B cell (primary cell): ENCODE measurements around the gene KDM6B. TPM values are rescaled to one million over a fixed set of nuclear protein-coding genes. Genes with fewer than 3 reads are reported as not detected.
A peak's percentile ranks its signal among the peaks of the same experiment; 100 is the strongest.

Experiments used
- ATAC-seq: fragments of 200-7000 bp; cut with Tn5 transposase; one replicate; pipeline ENCODE4 v1.10.0; 2021; ENCODE audit warnings: low read depth, mild to moderate bottlenecking, moderate number of reproducible peaks, moderate library complexity
- CTCF ChIA-PET: fragments of 350-600 bp; sonication (Branson Sonifier 250); formaldehyde crosslinking; loops from one replicate; lab custom pipeline; 2021; ENCODE audit warnings: antibody characterized with exemption, inconsistent platforms; lab: Charles Lee
- POLR2A ChIA-PET: fragments of 350-600 bp; sonication (Branson Sonifier 250); formaldehyde crosslinking; loops from one replicate; lab custom pipeline; 2021; ENCODE audit warnings: antibody characterized with exemption; lab: Charles Lee
- DNase-seq: peaks from one replicate; pipeline ENCODE4 v3.0.0; 2013
- H2AFZ ChIP-seq: 2 replicates; pipeline ENCODE4 v1.6.1; 2012; ENCODE audit warnings: mild to moderate bottlenecking, low read depth, low read length; ENCODE audit not compliant: insufficient read depth, poor library complexity, severe bottlenecking
- H3K27ac ChIP-seq, 2 donors: 1 replicate in 1 of 2; 2 replicates in 1 of 2; pipeline ENCODE4 v1.5.1; 2012 to 2013; ENCODE audit warnings: low read length in 2 of 2, mild to moderate bottlenecking in 2 of 2, moderate library complexity in 1 of 2
- H3K27me3 ChIP-seq, 4 experiments: fragments of 200-600 bp in 1 of 4; sonication (generic) in 1 of 4; replicated peaks in 1 of 4; 1 replicate in 2 of 4; 2 replicates in 2 of 4; pipeline versions ENCODE4 v1.6.1 to v1.7.0; 2013 to 2016; ENCODE audit warnings: low read length in 3 of 4, mild to moderate bottlenecking in 2 of 4, mixed read lengths in 1 of 4, moderate library complexity in 1 of 4; ENCODE audit not compliant: insufficient read depth in 4 of 4, control insufficient read depth in 3 of 4; ENCODE audit errors: control extremely low read depth in 1 of 4
- H3K36me3 ChIP-seq, 2 experiments: replicated peaks in 1 of 2; 1 replicate in 1 of 2; 2 replicates in 1 of 2; pipeline versions ENCODE4 v1.6.1 to v1.7.1; 2013; ENCODE audit warnings: low read length in 1 of 2; ENCODE audit not compliant: insufficient read depth in 2 of 2, control insufficient read depth in 1 of 2; ENCODE audit errors: control extremely low read depth in 1 of 2, extremely low read depth in 1 of 2
- H3K4me1 ChIP-seq, 2 donors: fragments of 200-600 bp in 1 of 2; sonication (generic) in 1 of 2; 1 replicate in 1 of 2; 2 replicates in 1 of 2; pipeline versions ENCODE4 v1.5.1 to v1.6.1; 2013 to 2017; ENCODE audit warnings: low read length in 2 of 2; ENCODE audit not compliant: control insufficient read depth in 2 of 2, insufficient read depth in 2 of 2
- H3K4me2 ChIP-seq: replicated peaks from 2 replicates; pipeline ENCODE3; 2012; ENCODE audit warnings: mild to moderate bottlenecking, low read depth, low read length; ENCODE audit not compliant: poor library complexity, severe bottlenecking
- H3K4me3 ChIP-seq, 5 experiments: fragments of 200-600 bp in 1 of 5; sonication (generic) in 1 of 5; 1 replicate in 3 of 5; 2 replicates in 2 of 5; pipeline versions ENCODE4 v1.5.1 to v1.7.0; 2011 to 2016; ENCODE audit warnings: low read length in 4 of 5, mild to moderate bottlenecking in 4 of 5, low read depth in 2 of 5, control low read depth in 1 of 5, moderate library complexity in 1 of 5; ENCODE audit not compliant: insufficient read depth in 1 of 5; ENCODE audit errors: control extremely low read depth in 1 of 5, extremely low read depth in 1 of 5
- H3K79me2 ChIP-seq: fragments of 200-600 bp; sonication (generic); one replicate; pipeline ENCODE4 v1.6.0; 2016; ENCODE audit warnings: low read length; ENCODE audit not compliant: control insufficient read depth, insufficient read depth
- H3K9ac ChIP-seq: fragments of 200-600 bp; sonication (generic); 2 replicates; pipeline ENCODE4 v1.6.1; 2017; ENCODE audit warnings: mild to moderate bottlenecking, low read length, moderate library complexity
- H3K9me3 ChIP-seq, 3 donors: one replicate each; pipeline versions ENCODE4 v1.6.1 to v1.7.1; 2013; ENCODE audit warnings: low read length in 2 of 3; ENCODE audit not compliant: control insufficient read depth in 2 of 3, insufficient read depth in 1 of 3; ENCODE audit errors: control extremely low read depth in 1 of 3
- H4K20me1 ChIP-seq: 2 replicates; pipeline ENCODE4 v1.6.0; 2012; ENCODE audit warnings: mild to moderate bottlenecking, low read length; ENCODE audit not compliant: insufficient read depth, control insufficient read depth, poor library complexity, severe bottlenecking
- H3K27ac Mint-ChIP-seq: one replicate; pipeline ENCODE4 v1.8.0; 2021; ENCODE audit warnings: mixed read lengths
- H3K27me3 Mint-ChIP-seq: one replicate; pipeline ENCODE4 v1.8.0; 2021; ENCODE audit warnings: mixed read lengths
- H3K4me1 Mint-ChIP-seq: one replicate; pipeline ENCODE4 v1.8.0; 2021; ENCODE audit warnings: mixed read lengths
- H3K4me3 Mint-ChIP-seq: one replicate; pipeline ENCODE4 v1.8.0; 2021; ENCODE audit warnings: mixed read lengths
- H3K9me3 Mint-ChIP-seq: one replicate; pipeline ENCODE4 v1.8.0; 2022; ENCODE audit warnings: mixed read lengths; ENCODE audit not compliant: insufficient read depth
- CTCF ChIP-seq: fragments of 200-600 bp; IDR thresholded peaks from one replicate; pipeline ENCODE4 v1.8.0; 2022; ENCODE audit warnings: antibody characterized with exemption, mild to moderate bottlenecking
- EZH2 ChIP-seq: IDR thresholded peaks from 2 replicates; pipeline ENCODE4 v1.6.1; 2012; ENCODE audit warnings: borderline replicate concordance, low read depth, mild to moderate bottlenecking, moderate library complexity, low read length; ENCODE audit not compliant: insufficient read depth, poor library complexity, severe bottlenecking
- WGBS: methylation state at CpG from one replicate; pipeline ENCODE4 v1.1.5; 2013; ENCODE audit warnings: missing lambda C conversion rate; ENCODE audit not compliant: insufficient coverage; 5-methylcytosine and 5-hydroxymethylcytosine counted together
- intact Hi-C: fragments of 100-400 bp; cut with micrococcal nuclease; formaldehyde crosslinking; loops from one replicate; pipeline ENCODE4 v1.10.0; 2022
- polyA plus RNA-seq: library from polyadenylated mRNA; depleted of rRNA; stranded (reverse); fragments of >200 nt; gene quantifications from 2 replicates; pipeline ENCODE4 v1.2.3, GENCODE V29; 2012
- total RNA-seq, 2 donors: library from RNA; stranded (reverse); fragments of 120-200 nt in 1 of 2; gene quantifications; 1 replicate in 1 of 2; 2 replicates in 1 of 2; pipeline versions ENCODE4 v1.2.3 to v1.2.4, GENCODE V29; 2013 to 2022

Gene KDM6B
- total and polyA plus RNA-seq, 2 donors (not counting 1 experiment from before 2014, with no cell fraction given) = 18.6 to 110 TPM

GRCh38 chr17:7837408-7838088 lies 3.5 kb downstream of the KDM6B start:
- WGBS = 24% methylated on average over 5 of the region's 8 CpGs
- Mint-ChIP-seq H3K4me3 (peak overlapping the region; percentile 99), H3K27ac (peak overlapping the region; percentile 66), H3K9me3 (no peaks in the 10 kb centered on the region), H3K27me3 (peaks cover 7% of the 10 kb centered on the region), H3K4me1 (peaks cover 64% of the 10 kb centered on the region)
- no peak overlapping the region for H2AFZ ChIP-seq
- ATAC-seq (no peak), DNase-seq (peak; percentile 46)
- peaks cover 0 to 2% (median 0%) of the 10 kb centered on the region in 4 experiments for H3K27me3 ChIP-seq
- no peak for TF ChIP-seq CTCF
- no peak for TF ChIP-seq EZH2
- ChIA-PET POLR2A (interaction anchor here (0.9 to 1.4 kb wide), 2 partner anchors 19 to 20 kb away, joined by 3 to 5 read pairs; partner anchors contain the start of genes CYB5D1 and NAA38), CTCF (interaction anchor here (0.9 to 5.3 kb wide), 12 partner anchors 10 to 219 kb away, joined by 3 to 53 read pairs (median 4); partner anchors contain the start of genes CNTROB, CYB5D1, NAA38 and RNF227)
- peak overlapping the region in 3 of 5 experiments; percentile 7 to 17 (median 16) for H3K4me3 ChIP-seq
- peak overlapping the region in 1 of 2 donors; percentile 93 for H3K27ac ChIP-seq
- peak overlapping the region; percentile 99 for H3K4me2 ChIP-seq
- peaks cover 30% of the 10 kb centered on the region for H3K79me2 ChIP-seq
- peaks cover 0 to 4% (median 0%) of the 10 kb centered on the region in 3 donors for H3K9me3 ChIP-seq
- peak overlapping the region; percentile 83 for H3K9ac ChIP-seq
- H3K36me3 ChIP-seq = no peaks in the 10 kb centered on the region
- intact Hi-C loops = loop anchor here (10.0 kb wide), 2 partner anchors 823 to 1183 kb away; partner anchors contain the start of genes C17orf100, MED31 and RNASEK
- H4K20me1 ChIP-seq = peaks cover 30% of the 10 kb centered on the region
- peaks cover 49 to 74% of the 10 kb centered on the region in 2 donors for H3K4me1 ChIP-seq
